PC-3 (cell line): ENCODE results near the gene FTO. TPM values are rescaled to one million over a fixed set of nuclear protein-coding genes. Genes with fewer than 3 reads are reported as not detected.

Experiments
- ATAC-seq: fragments of 200-7000 bp; cut with Tn5 transposase; 2 replicates; pipeline ENCODE4 v1.9.1; 2020; ENCODE audit warnings: mild to moderate bottlenecking, moderate library complexity
- BruUV-seq: library from RNA; stranded (reverse); fragments of 400-500 nt; replicated peaks from 2 replicates; lab custom pipeline; 2021; lab: Mats Ljungman, UMichigan
- CTCF ChIA-PET: fragments of 300-600 bp; sonication (Branson Sonifier 250); formaldehyde crosslinking; loops from one replicate; lab custom pipeline; 2022; ENCODE audit warnings: antibody characterized with exemption; lab: Charles Lee
- POLR2A ChIA-PET: fragments of 300-600 bp; sonication (Branson Sonifier 250); formaldehyde crosslinking; loops from one replicate; lab custom pipeline; 2022; ENCODE audit warnings: antibody characterized with exemption; ENCODE audit not compliant: unreplicated experiment; lab: Charles Lee
- DNase-seq: peaks from one replicate; pipeline ENCODE4 v3.0.0-alpha.2; 2015
- H2AFZ ChIP-seq: fragments of 300-600 bp; sonication (generic); 2 replicates; pipeline ENCODE4 v1.6.0; 2016; ENCODE audit warnings: antibody characterized with exemption, low read length
- H3F3A ChIP-seq: fragments of 300-600 bp; sonication (generic); one replicate; pipeline ENCODE4 v1.6.0; 2017; ENCODE audit warnings: antibody characterized with exemption, low read length, control low read depth, mild to moderate bottlenecking; ENCODE audit not compliant: unreplicated experiment
- H3K27ac ChIP-seq: fragments of 300-600 bp; sonication (generic); 2 replicates; pipeline ENCODE4 v1.5.1; 2016; ENCODE audit warnings: mild to moderate bottlenecking, low read length
- H3K27me3 ChIP-seq: fragments of 300-600 bp; sonication (generic); 2 replicates; pipeline ENCODE4 v1.6.1; 2016; ENCODE audit warnings: low read length, mixed read lengths
- H3K36me3 ChIP-seq: fragments of 300-600 bp; sonication (generic); 2 replicates; pipeline ENCODE4 v1.6.1; 2016; ENCODE audit warnings: low read depth, mixed run types, low read length, mixed read lengths
- H3K4me1 ChIP-seq: fragments of 300-600 bp; sonication (generic); 2 replicates; pipeline ENCODE4 v1.5.1; 2016; ENCODE audit warnings: low read length; ENCODE audit not compliant: insufficient read depth
- H3K4me2 ChIP-seq: fragments of 300-600 bp; sonication (generic); 2 replicates; pipeline ENCODE4 v1.6.0; 2016; ENCODE audit warnings: low read length
- H3K4me3 ChIP-seq: fragments of 300-600 bp; sonication (generic); 2 replicates; pipeline ENCODE4 v1.5.1; 2016; ENCODE audit warnings: mild to moderate bottlenecking, low read length, mixed read lengths
- H3K79me2 ChIP-seq: fragments of 300-600 bp; sonication (generic); 2 replicates; pipeline ENCODE4 v1.6.1; 2017; ENCODE audit warnings: low read length, mixed read lengths
- H3K9ac ChIP-seq: fragments of 300-600 bp; sonication (generic); 2 replicates; pipeline ENCODE4 v1.6.0; 2016; ENCODE audit warnings: mild to moderate bottlenecking, low read length
- H3K9me2 ChIP-seq: fragments of 300-600 bp; sonication (generic); replicated peaks from 2 replicates; pipeline ENCODE4 v1.6.1; 2016; ENCODE audit warnings: mixed run types, low read length, mixed read lengths
- H3K9me3 ChIP-seq: fragments of 300-600 bp; sonication (generic); 2 replicates; pipeline ENCODE4 v1.6.1; 2016; ENCODE audit warnings: low read length, mixed read lengths
- H4K20me1 ChIP-seq: fragments of 300-600 bp; sonication (generic); 2 replicates; pipeline ENCODE4 v1.6.1; 2016; ENCODE audit warnings: low read length, mixed read lengths
- CTCF ChIP-seq: fragments of 300-600 bp; sonication (generic); conservative IDR thresholded peaks from 2 replicates; pipeline ENCODE4 v1.5.1; 2017; ENCODE audit warnings: antibody characterized with exemption, low read depth, mild to moderate bottlenecking, low read length
- EZH2 ChIP-seq: fragments of 300-600 bp; sonication (generic); IDR thresholded peaks from one replicate; pipeline ENCODE4 v1.6.1; 2017; ENCODE audit warnings: antibody characterized with exemption, mild to moderate bottlenecking, low read length; ENCODE audit not compliant: unreplicated experiment
- EZH2phosphoT487 ChIP-seq: fragments of 300-600 bp; sonication (generic); IDR thresholded peaks from 2 replicates; pipeline ENCODE4 v1.6.1; 2018; ENCODE audit warnings: mild to moderate bottlenecking, antibody characterized with exemption, low read length, borderline replicate concordance
- intact Hi-C: fragments of 100-400 bp; cut with micrococcal nuclease; formaldehyde crosslinking; loops from 2 replicates; pipeline ENCODE4 v1.9.0; 2023
- total RNA-seq: library from RNA; depleted of rRNA; stranded (reverse); fragments of >200 nt; gene quantifications from 2 replicates; pipeline ENCODE4 v1.2.3, GENCODE V29; 2014

FTO gene
- total RNA-seq, 1 experiment from 2014 or later: 27.0 TPM

- no peaks in the 10 kb centered on the region for H4K20me1 ChIP-seq
- H3K9ac ChIP-seq: no peak overlapping the region
- no peak overlapping the region for H3K27ac ChIP-seq
- no peak for TF ChIP-seq EZH2
- no peak for TF ChIP-seq EZH2phosphoT487
- TF ChIP-seq CTCF: no peak
- no peaks in the 10 kb centered on the region for H3K9me3 ChIP-seq
- no peaks in the 10 kb centered on the region for H3F3A ChIP-seq
- no peaks in the 10 kb centered on the region for H3K9me2 ChIP-seq
- no peak overlapping the region for H2AFZ ChIP-seq
- no peak for DNase-seq
- H3K36me3 ChIP-seq: no peaks in the 10 kb centered on the region
- no peak overlapping the region for H3K4me2 ChIP-seq
- intact Hi-C loops: no loop called here
- ATAC-seq: no peak
- BruUV-seq: no TSS peak
- POLR2A ChIA-PET: no interaction called here
- no peak overlapping the region for H3K4me3 ChIP-seq
- no peaks in the 10 kb centered on the region for H3K4me1 ChIP-seq
- H3K79me2 ChIP-seq: no peaks in the 10 kb centered on the region
- CTCF ChIA-PET: no interaction called here
- H3K27me3 ChIP-seq: no peaks in the 10 kb centered on the region
Measured at GRCh38 chr16:53926209-53926608, 222.3 kb downstream of the FTO start.

GRCh38 chr16:53932975-53933374 is 229.0 kb downstream of the FTO start:
- no peak overlapping the region for H2AFZ ChIP-seq
- H3K4me3 ChIP-seq: no peak overlapping the region
- H3K79me2 ChIP-seq: no peaks in the 10 kb centered on the region
- H3K4me2 ChIP-seq: no peak overlapping the region
- no peak for DNase-seq
- intact Hi-C loops: no loop called here
- no peak overlapping the region for H3K9ac ChIP-seq
- H3K27me3 ChIP-seq: no peaks in the 10 kb centered on the region
- ChIA-PET CTCF (no interaction called here), POLR2A (no interaction called here)
- no peaks in the 10 kb centered on the region for H3K4me1 ChIP-seq
- TF ChIP-seq EZH2phosphoT487: no peak
- no peak for TF ChIP-seq EZH2
- no peak for TF ChIP-seq CTCF
- H3K36me3 ChIP-seq: no peaks in the 10 kb centered on the region; the same call in 1 of the 2 replicates
- H3K9me2 ChIP-seq: no peaks in the 10 kb centered on the region
- no peaks in the 10 kb centered on the region for H3F3A ChIP-seq
- no peak for ATAC-seq
- no peaks in the 10 kb centered on the region for H4K20me1 ChIP-seq
- H3K9me3 ChIP-seq: no peaks in the 10 kb centered on the region
- no peak overlapping the region for H3K27ac ChIP-seq
- BruUV-seq: no TSS peak

GRCh38 chr16:53933407-53933806 is 229.5 kb downstream of the FTO start:
- no TSS peak for BruUV-seq

More at GRCh38 chr16:53933407-53933806, 229.5 kb downstream of the FTO start:
- no peaks in the 10 kb centered on the region; the same call in 1 of the 2 replicates for H3K36me3 ChIP-seq
- no peak for TF ChIP-seq CTCF
- no peak for TF ChIP-seq EZH2
- no peak for TF ChIP-seq EZH2phosphoT487
- H2AFZ ChIP-seq: no peak overlapping the region
- no peaks in the 10 kb centered on the region for H3F3A ChIP-seq
- H3K9me3 ChIP-seq: no peaks in the 10 kb centered on the region
- ChIA-PET CTCF (no interaction called here), POLR2A (no interaction called here)
- H3K27ac ChIP-seq: no peak overlapping the region
- intact Hi-C loops: no loop called here
- no peak for DNase-seq
- H3K79me2 ChIP-seq: no peaks in the 10 kb centered on the region
- no peaks in the 10 kb centered on the region for H3K4me1 ChIP-seq
- no peaks in the 10 kb centered on the region for H4K20me1 ChIP-seq
- no peak for ATAC-seq
- no peaks in the 10 kb centered on the region for H3K9me2 ChIP-seq
- H3K4me2 ChIP-seq: no peak overlapping the region
- H3K4me3 ChIP-seq: no peak overlapping the region
- no peaks in the 10 kb centered on the region for H3K27me3 ChIP-seq
- no peak overlapping the region for H3K9ac ChIP-seq
